ENCODE data around the gene MAN2C1. TPM values are rescaled to one million over a fixed set of nuclear protein-coding genes. Genes with fewer than 3 reads are reported as not detected.
"Not testable (repeated sequence)": the region's sequence is repeated elsewhere in the genome, so short reads cannot be mapped to it uniquely, and the experiment has no call there.

MAN2C1 gene
- total and polyA plus RNA-seq, 2 experiments from 2014 or later = 81.4 to 88.0 TPM

GRCh38 chr15:75327005-75327404 lies 41.4 kb downstream of the MAN2C1 start:
- no peaks in the 10 kb centered on the region for H3K79me2 ChIP-seq
- TF ChIP-seq EZH2 (IDR thresholded peaks at IDR 0.05; ENCODE audit: borderline replicate concordance) (no peak), CTCF (IDR thresholded peaks at IDR 0.05; ENCODE audit: poor library complexity) (no peak)
- no peak overlapping the region for H3K4me3 ChIP-seq
- no peak overlapping the region for H2AFZ ChIP-seq
- no peaks in the 10 kb centered on the region for H3K36me3 ChIP-seq (replicated peaks; ENCODE audit: insufficient read depth, low read depth)
- no peaks in the 10 kb centered on the region for H3K27me3 ChIP-seq
- H3K27ac ChIP-seq = no peak overlapping the region
- 81% methylated on average over 4 of the region's 4 CpGs for WGBS (ENCODE audit: low lambda C conversion rate, missing lambda C conversion rate)
- H3K9me2 ChIP-seq (replicated peaks; ENCODE audit: insufficient read depth) = no peaks in the 10 kb centered on the region
- no peak overlapping the region for H3K4me2 ChIP-seq
- no peaks in the 10 kb centered on the region for H3K4me1 ChIP-seq (ENCODE audit: insufficient read depth)
- H4K20me1 ChIP-seq (ENCODE audit: insufficient read depth, poor library complexity, severe bottlenecking) = no peaks in the 10 kb centered on the region
- no peaks in the 10 kb centered on the region for H3K9me3 ChIP-seq (ENCODE audit: low read depth)
- DNase-seq (ENCODE audit: low spot score) = no peak

GRCh38 chr15:75325922-75326321 lies 42.5 kb downstream of the MAN2C1 start:
- WGBS (ENCODE audit: low lambda C conversion rate, missing lambda C conversion rate) = 98% methylated on average over 4 of the region's 4 CpGs

GRCh38 chr15:75321711-75322110 lies 46.7 kb downstream of the MAN2C1 start:
- no peak overlapping the region for H3K4me2 ChIP-seq
- H3K9me3 ChIP-seq (ENCODE audit: low read depth) = no peaks in the 10 kb centered on the region
- H3K27ac ChIP-seq = no peak overlapping the region
- H2AFZ ChIP-seq = no peak overlapping the region
- no peaks in the 10 kb centered on the region for H4K20me1 ChIP-seq (ENCODE audit: insufficient read depth, poor library complexity, severe bottlenecking)
- H3K36me3 ChIP-seq (replicated peaks; ENCODE audit: insufficient read depth, low read depth) = no peaks in the 10 kb centered on the region
- H3K4me1 ChIP-seq (ENCODE audit: insufficient read depth) = no peaks in the 10 kb centered on the region
- no peak overlapping the region for H3K4me3 ChIP-seq
- no peak for DNase-seq (ENCODE audit: low spot score)
- WGBS (ENCODE audit: low lambda C conversion rate, missing lambda C conversion rate) = 97% methylated on average over 6 of the region's 6 CpGs
- no peaks in the 10 kb centered on the region for H3K79me2 ChIP-seq
- H3K9me2 ChIP-seq (replicated peaks; ENCODE audit: insufficient read depth) = no peaks in the 10 kb centered on the region
- H3K27me3 ChIP-seq = no peaks in the 10 kb centered on the region
- no peak for TF ChIP-seq EZH2phosphoT487 (IDR thresholded peaks at IDR 0.05; ENCODE audit: low read depth, severe bottlenecking, unreplicated experiment)
- no peak for TF ChIP-seq CTCF (IDR thresholded peaks at IDR 0.05; ENCODE audit: poor library complexity)

More at GRCh38 chr15:75325922-75326321, 42.5 kb downstream of the MAN2C1 start:
- no peak overlapping the region for H3K27ac ChIP-seq
- H4K20me1 ChIP-seq (ENCODE audit: insufficient read depth, poor library complexity, severe bottlenecking) = no peaks in the 10 kb centered on the region
- H3K27me3 ChIP-seq = no peaks in the 10 kb centered on the region
- TF ChIP-seq CTCF (IDR thresholded peaks at IDR 0.05; ENCODE audit: poor library complexity) (no peak), EZH2 (IDR thresholded peaks at IDR 0.05; ENCODE audit: borderline replicate concordance) (no peak), EZH2phosphoT487 (IDR thresholded peaks at IDR 0.05; ENCODE audit: low read depth, severe bottlenecking, unreplicated experiment) (no peak)
- no peaks in the 10 kb centered on the region for H3K36me3 ChIP-seq (replicated peaks; ENCODE audit: insufficient read depth, low read depth)
- no peaks in the 10 kb centered on the region for H3K4me1 ChIP-seq (ENCODE audit: insufficient read depth)
- no peak overlapping the region for H2AFZ ChIP-seq
- H3K79me2 ChIP-seq = no peaks in the 10 kb centered on the region
- no peaks in the 10 kb centered on the region for H3K9me3 ChIP-seq (ENCODE audit: low read depth)
- no peak for DNase-seq (ENCODE audit: low spot score)
- H3K9me2 ChIP-seq (replicated peaks; ENCODE audit: insufficient read depth) = no peaks in the 10 kb centered on the region
- no peak overlapping the region for H3K4me3 ChIP-seq
- no peak overlapping the region for H3K4me2 ChIP-seq

- H3K9me3 ChIP-seq (ENCODE audit: low read depth); H3K79me2 ChIP-seq; DNase-seq (ENCODE audit: low spot score); H3K4me2 ChIP-seq; H3K27me3 ChIP-seq; H2AFZ ChIP-seq; H3K4me3 ChIP-seq; H4K20me1 ChIP-seq (ENCODE audit: insufficient read depth, poor library complexity, severe bottlenecking); H3K9me2 ChIP-seq (replicated peaks; ENCODE audit: insufficient read depth); H3K4me1 ChIP-seq (ENCODE audit: insufficient read depth); H3K36me3 ChIP-seq (replicated peaks; ENCODE audit: insufficient read depth, low read depth); H3K27ac ChIP-seq: not testable (repeated sequence)
- 83% methylated on average over 5 of the region's 5 CpGs for WGBS (ENCODE audit: low lambda C conversion rate, missing lambda C conversion rate)
These were observed 49.0 kb downstream of the MAN2C1 start for GRCh38 chr15:75319231-75319897.
